SK-N-MC (cell line): ENCODE data around the gene PRG3.

Source experiments
- EZH2 ChIP-seq: fragments of 200-600 bp; sonication (generic); IDR thresholded peaks from one replicate; pipeline ENCODE4 v1.6.1; 2017; ENCODE audit warnings: antibody characterized with exemption
- POLR2AphosphoS5 ChIP-seq: IDR thresholded peaks from 2 replicates; pipeline ENCODE4 v1.6.1; 2012; ENCODE audit warnings: mild to moderate bottlenecking, low read depth, low read length, borderline replicate concordance

- TF ChIP-seq EZH2, result no peak
- TF ChIP-seq POLR2AphosphoS5, result no peak
Observed at GRCh38 chr11:57396744-57397143, 15.8 kb upstream of the PRG3 start.
